SK-N-SH (cell line): ENCODE results near the gene CSNK2A1. TPM values are rescaled to one million over a fixed set of nuclear protein-coding genes. Genes with fewer than 3 reads are reported as not detected.

ENCODE experiments used
- CTCF ChIA-PET: fragments of 300-600, 350-600 bp; formaldehyde crosslinking; extraction: SDS; loops from one replicate; lab custom pipeline; 2021; lab: Yijun Ruan, JAX
- POLR2A ChIA-PET: fragments of 350-600 bp; sonication (Branson Sonifier 250); formaldehyde crosslinking; extraction: SDS; loops from one replicate; lab custom pipeline; 2020; ENCODE audit warnings: antibody characterized with exemption, inconsistent platforms; lab: Yijun Ruan, JAX
- DNase-seq: peaks from one replicate; pipeline ENCODE4 v3.0.0; 2012
- H2AFZ ChIP-seq: fragments of 200-600 bp; sonication (generic); 2 replicates; pipeline ENCODE4 v1.8.1; 2016; ENCODE audit warnings: antibody characterized with exemption, mild to moderate bottlenecking, low read depth
- H3F3A ChIP-seq: fragments of 200-600 bp; sonication (generic); replicated peaks from 2 replicates; pipeline ENCODE3; 2016; ENCODE audit warnings: antibody characterized with exemption, mild to moderate bottlenecking; ENCODE audit not compliant: insufficient read depth
- H3K27ac ChIP-seq, 2 experiments: fragments of 200-500 bp in 1 of 2; fragments of 200-600 bp in 1 of 2; sonication (Bioruptor generic) in 1 of 2; sonication (generic), shearing (Covaris generic) in 1 of 2; 2 replicates each; pipeline versions ENCODE4 v1.5.1 to v1.6.1; 2014 to 2016; ENCODE audit warnings: low read depth in 2 of 2, inconsistent platforms in 1 of 2, low read length in 1 of 2, mild to moderate bottlenecking in 1 of 2, mixed read lengths in 1 of 2
- H3K27me3 ChIP-seq: fragments of 200-600 bp; sonication (generic), shearing (Covaris generic); 2 replicates; pipeline ENCODE4 v1.6.1; 2016; ENCODE audit warnings: mixed run types; ENCODE audit not compliant: insufficient read depth
- H3K36me3 ChIP-seq, 2 experiments: fragments of 200-500 bp in 1 of 2; fragments of 200-600 bp in 1 of 2; sonication (Bioruptor generic) in 1 of 2; sonication (generic) in 1 of 2; replicated peaks in 1 of 2; 2 replicates each; pipeline versions ENCODE3 to v1.5.1; 2014 to 2016; ENCODE audit warnings: low read length in 1 of 2, mild to moderate bottlenecking in 1 of 2; ENCODE audit not compliant: insufficient read depth in 2 of 2, control insufficient read depth in 1 of 2
- H3K4me1 ChIP-seq, 2 experiments: fragments of 200-500 bp in 1 of 2; fragments of 200-600 bp in 1 of 2; sonication (Bioruptor generic) in 1 of 2; sonication (generic), shearing (Covaris generic) in 1 of 2; 2 replicates each; pipeline versions ENCODE4 v1.5.1 to v1.6.1; 2014 to 2016; ENCODE audit warnings: low read depth in 1 of 2, low read length in 1 of 2, mixed run types in 1 of 2; ENCODE audit not compliant: insufficient read depth in 2 of 2, control insufficient read depth in 1 of 2
- H3K4me2 ChIP-seq: fragments of 200-600 bp; sonication (generic), shearing (Covaris generic); 2 replicates; pipeline ENCODE4 v1.6.1; 2017; ENCODE audit warnings: mixed run types
- H3K4me3 ChIP-seq, 2 experiments: fragments of 200-500 bp in 1 of 2; fragments of 200-600 bp in 1 of 2; sonication (Bioruptor generic) in 1 of 2; sonication (generic), shearing (Covaris generic) in 1 of 2; 2 replicates each; pipeline versions ENCODE4 v1.5.1 to v1.8.1; 2014 to 2016; ENCODE audit warnings: low read depth in 2 of 2, inconsistent platforms in 1 of 2, low read length in 1 of 2, mild to moderate bottlenecking in 1 of 2, mixed read lengths in 1 of 2, moderate library complexity in 1 of 2
- H3K79me2 ChIP-seq: fragments of 200-600 bp; sonication (generic); 2 replicates; pipeline ENCODE4 v1.8.1; 2017; ENCODE audit warnings: mild to moderate bottlenecking; ENCODE audit not compliant: insufficient read depth
- H3K9ac ChIP-seq: fragments of 200-600 bp; sonication (generic); 2 replicates; pipeline ENCODE4 v1.6.1; 2017; ENCODE audit warnings: mixed run types
- H3K9me2 ChIP-seq: fragments of 200-600 bp; sonication (generic); 2 replicates; pipeline ENCODE4 v1.6.1; 2017; ENCODE audit warnings: mixed run types
- H3K9me3 ChIP-seq: fragments of 200-600 bp; sonication (generic); 2 replicates; pipeline ENCODE4 v1.6.1; 2017; ENCODE audit warnings: mixed run types, mild to moderate bottlenecking, moderate library complexity
- H4K20me1 ChIP-seq: fragments of 200-600 bp; sonication (generic); 2 replicates; pipeline ENCODE4 v1.6.1; 2017; ENCODE audit warnings: mild to moderate bottlenecking, mixed run types; ENCODE audit not compliant: insufficient read depth
- CHD2 ChIP-seq: fragments of 150-350 bp; IDR thresholded peaks from 2 replicates; pipeline ENCODE4 v1.6.1; 2018; ENCODE audit warnings: low read length; ENCODE audit not compliant: partially characterized antibody
- FOXJ3 ChIP-seq: sonication (generic); formaldehyde crosslinking; IDR thresholded peaks from 2 replicates; pipeline ENCODE4 v1.5.1; 2020; ENCODE audit warnings: mild to moderate bottlenecking, missing genetic modification reagents
- FOXM1 ChIP-seq: IDR thresholded peaks from 2 replicates; pipeline ENCODE4 v1.4.0; 2012; ENCODE audit warnings: low read depth, mild to moderate bottlenecking
- GABPA ChIP-seq: IDR thresholded peaks from 2 replicates; pipeline ENCODE4 v1.4.0; 2012; ENCODE audit warnings: low read depth, mild to moderate bottlenecking
- GATA2 ChIP-seq: sonication (generic); formaldehyde crosslinking; IDR thresholded peaks from 2 replicates; pipeline ENCODE4 v1.5.0; 2020; ENCODE audit warnings: mild to moderate bottlenecking, missing genetic modification reagents
- JUND ChIP-seq: IDR thresholded peaks from 2 replicates; pipeline ENCODE4 v1.4.0; 2012
- MXI1 ChIP-seq: IDR thresholded peaks from 2 replicates; pipeline ENCODE4 v1.6.1; 2012; ENCODE audit warnings: mild to moderate bottlenecking, low read depth, low read length, improper control_type of control experiment
- POLR2AphosphoS5 ChIP-seq: IDR thresholded peaks from 2 replicates; pipeline ENCODE4 v1.6.1; 2012; ENCODE audit warnings: low read depth, low read length
- RAD21 ChIP-seq: IDR thresholded peaks from 2 replicates; pipeline ENCODE4 v1.6.1; 2012; ENCODE audit warnings: mild to moderate bottlenecking, low read length
- RXRA ChIP-seq: IDR thresholded peaks from 2 replicates; pipeline ENCODE4 v1.4.0; 2012; ENCODE audit warnings: low read depth, mild to moderate bottlenecking, borderline replicate concordance
- SIN3A ChIP-seq: IDR thresholded peaks from 2 replicates; pipeline ENCODE4 v1.6.1; 2012; ENCODE audit warnings: low read depth, mild to moderate bottlenecking, low read length, moderate library complexity, borderline replicate concordance
- TEAD4 ChIP-seq: IDR thresholded peaks from 2 replicates; pipeline ENCODE4 v1.4.0; 2012; ENCODE audit warnings: mild to moderate bottlenecking, borderline replicate concordance; ENCODE audit not compliant: insufficient read depth
- ZBTB33 ChIP-seq: IDR thresholded peaks from 2 replicates; pipeline ENCODE4 v1.4.0; 2012; ENCODE audit warnings: low read depth, borderline replicate concordance
- WGBS: methylation state at CpG from one replicate; pipeline ENCODE4 v1.1.6; 2017; ENCODE audit warnings: low lambda C conversion rate; 5-methylcytosine and 5-hydroxymethylcytosine counted together
- polyA plus RNA-seq, 3 experiments: library from polyadenylated mRNA; depleted of rRNA; stranded (reverse); fragments of >200 nt; gene quantifications; 2 replicates each; pipeline ENCODE4 v1.2.3, GENCODE V29; 2012
- TF ChIP-seq, protein P1 (sequence below): fragments of 150-350 bp; IDR thresholded peaks from 2 replicates; pipeline ENCODE4 v1.6.1; 2017; ENCODE audit warnings: antibody characterized with exemption, low read length, low read depth, borderline replicate concordance
- TF ChIP-seq, protein P2 (sequence below): IDR thresholded peaks from 2 replicates; pipeline ENCODE4; 2012
- TF ChIP-seq, protein P3 (sequence below): fragments of 150-350 bp; IDR thresholded peaks from 2 replicates; pipeline ENCODE4 v1.6.1; 2016; ENCODE audit warnings: mild to moderate bottlenecking, low read depth, low read length
- TF ChIP-seq, protein P4 (sequence below): IDR thresholded peaks from 2 replicates; pipeline ENCODE4 v1.6.1; 2012; ENCODE audit warnings: mild to moderate bottlenecking, low read depth, low read length, moderate library complexity

The CSNK2A1 gene
- polyA plus RNA-seq, 1 of the 3 experiments (the other 2 are of a cell fraction), result 61.9 TPM

- H3K27ac ChIP-seq, result no peak overlapping the region
- H3K4me3 ChIP-seq, result no peak overlapping the region
- no peak for DNase-seq
- H3K9me2 ChIP-seq, result no peaks in the 10 kb centered on the region
- peaks cover 0 to 3% of the 10 kb centered on the region in 2 experiments; a peak in 1 of 4 replicates for H3K4me1 ChIP-seq
- CTCF ChIA-PET, result interaction anchor here (0.8 to 9.3 kb wide), 5 partner anchors 9 to 170 kb away, joined by 3 to 150 read pairs (median 8); no protein-coding TSS in a partner anchor
- H4K20me1 ChIP-seq, result no peaks in the 10 kb centered on the region
- TF ChIP-seq ZBTB33 (no peak), JUND (no peak), FOXM1 (no peak), RAD21 (no peak), MXI1 (no peak), SIN3A (no peak), TEAD4 (no peak), GATA2 (no peak), CHD2 (no peak), GABPA (no peak), FOXJ3 (CRISPR knock-in tag) (no peak), POLR2AphosphoS5 (no peak), RXRA (no peak)
- TF ChIP-seq, protein P1, sequence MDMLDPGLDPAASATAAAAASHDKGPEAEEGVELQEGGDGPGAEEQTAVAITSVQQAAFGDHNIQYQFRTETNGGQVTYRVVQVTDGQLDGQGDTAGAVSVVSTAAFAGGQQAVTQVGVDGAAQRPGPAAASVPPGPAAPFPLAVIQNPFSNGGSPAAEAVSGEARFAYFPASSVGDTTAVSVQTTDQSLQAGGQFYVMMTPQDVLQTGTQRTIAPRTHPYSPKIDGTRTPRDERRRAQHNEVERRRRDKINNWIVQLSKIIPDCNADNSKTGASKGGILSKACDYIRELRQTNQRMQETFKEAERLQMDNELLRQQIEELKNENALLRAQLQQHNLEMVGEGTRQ, result no peak
- TF ChIP-seq, protein P2, sequence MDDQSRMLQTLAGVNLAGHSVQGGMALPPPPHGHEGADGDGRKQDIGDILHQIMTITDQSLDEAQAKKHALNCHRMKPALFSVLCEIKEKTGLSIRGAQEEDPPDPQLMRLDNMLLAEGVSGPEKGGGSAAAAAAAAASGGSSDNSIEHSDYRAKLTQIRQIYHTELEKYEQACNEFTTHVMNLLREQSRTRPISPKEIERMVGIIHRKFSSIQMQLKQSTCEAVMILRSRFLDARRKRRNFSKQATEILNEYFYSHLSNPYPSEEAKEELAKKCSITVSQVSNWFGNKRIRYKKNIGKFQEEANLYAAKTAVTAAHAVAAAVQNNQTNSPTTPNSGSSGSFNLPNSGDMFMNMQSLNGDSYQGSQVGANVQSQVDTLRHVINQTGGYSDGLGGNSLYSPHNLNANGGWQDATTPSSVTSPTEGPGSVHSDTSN, result no peak
- TF ChIP-seq, protein P3, sequence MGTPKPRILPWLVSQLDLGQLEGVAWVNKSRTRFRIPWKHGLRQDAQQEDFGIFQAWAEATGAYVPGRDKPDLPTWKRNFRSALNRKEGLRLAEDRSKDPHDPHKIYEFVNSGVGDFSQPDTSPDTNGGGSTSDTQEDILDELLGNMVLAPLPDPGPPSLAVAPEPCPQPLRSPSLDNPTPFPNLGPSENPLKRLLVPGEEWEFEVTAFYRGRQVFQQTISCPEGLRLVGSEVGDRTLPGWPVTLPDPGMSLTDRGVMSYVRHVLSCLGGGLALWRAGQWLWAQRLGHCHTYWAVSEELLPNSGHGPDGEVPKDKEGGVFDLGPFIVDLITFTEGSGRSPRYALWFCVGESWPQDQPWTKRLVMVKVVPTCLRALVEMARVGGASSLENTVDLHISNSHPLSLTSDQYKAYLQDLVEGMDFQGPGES, result no peak
- TF ChIP-seq, protein P4, sequence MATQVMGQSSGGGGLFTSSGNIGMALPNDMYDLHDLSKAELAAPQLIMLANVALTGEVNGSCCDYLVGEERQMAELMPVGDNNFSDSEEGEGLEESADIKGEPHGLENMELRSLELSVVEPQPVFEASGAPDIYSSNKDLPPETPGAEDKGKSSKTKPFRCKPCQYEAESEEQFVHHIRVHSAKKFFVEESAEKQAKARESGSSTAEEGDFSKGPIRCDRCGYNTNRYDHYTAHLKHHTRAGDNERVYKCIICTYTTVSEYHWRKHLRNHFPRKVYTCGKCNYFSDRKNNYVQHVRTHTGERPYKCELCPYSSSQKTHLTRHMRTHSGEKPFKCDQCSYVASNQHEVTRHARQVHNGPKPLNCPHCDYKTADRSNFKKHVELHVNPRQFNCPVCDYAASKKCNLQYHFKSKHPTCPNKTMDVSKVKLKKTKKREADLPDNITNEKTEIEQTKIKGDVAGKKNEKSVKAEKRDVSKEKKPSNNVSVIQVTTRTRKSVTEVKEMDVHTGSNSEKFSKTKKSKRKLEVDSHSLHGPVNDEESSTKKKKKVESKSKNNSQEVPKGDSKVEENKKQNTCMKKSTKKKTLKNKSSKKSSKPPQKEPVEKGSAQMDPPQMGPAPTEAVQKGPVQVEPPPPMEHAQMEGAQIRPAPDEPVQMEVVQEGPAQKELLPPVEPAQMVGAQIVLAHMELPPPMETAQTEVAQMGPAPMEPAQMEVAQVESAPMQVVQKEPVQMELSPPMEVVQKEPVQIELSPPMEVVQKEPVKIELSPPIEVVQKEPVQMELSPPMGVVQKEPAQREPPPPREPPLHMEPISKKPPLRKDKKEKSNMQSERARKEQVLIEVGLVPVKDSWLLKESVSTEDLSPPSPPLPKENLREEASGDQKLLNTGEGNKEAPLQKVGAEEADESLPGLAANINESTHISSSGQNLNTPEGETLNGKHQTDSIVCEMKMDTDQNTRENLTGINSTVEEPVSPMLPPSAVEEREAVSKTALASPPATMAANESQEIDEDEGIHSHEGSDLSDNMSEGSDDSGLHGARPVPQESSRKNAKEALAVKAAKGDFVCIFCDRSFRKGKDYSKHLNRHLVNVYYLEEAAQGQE, result no peak
- POLR2A ChIA-PET, result no interaction called here
- H3K79me2 ChIP-seq, result no peaks in the 10 kb centered on the region
- 80% methylated on average over 11 of the region's 14 CpGs for WGBS
- no peaks in the 10 kb centered on the region for H3K9me3 ChIP-seq
- H3K27me3 ChIP-seq, result peaks cover 22% of the 10 kb centered on the region; the same call in 1 of the 2 replicates
- no peaks in the 10 kb centered on the region for H3K36me3 ChIP-seq
- no peak overlapping the region for H2AFZ ChIP-seq
- H3F3A ChIP-seq, result no peaks in the 10 kb centered on the region
- no peak overlapping the region for H3K4me2 ChIP-seq
- H3K9ac ChIP-seq, result no peak overlapping the region
Measured at GRCh38 chr20:568673-569415, 25.3 kb upstream of the CSNK2A1 start.
